ENCODE data around the gene PAX6. TPM values are rescaled to one million over a fixed set of nuclear protein-coding genes. Genes with fewer than 3 reads are reported as not detected.

The PAX6 gene
- total RNA-seq, 4 donors from 2014 or later = 0.40 to 0.79 (median 0.55) TPM; not detected in 1

DNA sequence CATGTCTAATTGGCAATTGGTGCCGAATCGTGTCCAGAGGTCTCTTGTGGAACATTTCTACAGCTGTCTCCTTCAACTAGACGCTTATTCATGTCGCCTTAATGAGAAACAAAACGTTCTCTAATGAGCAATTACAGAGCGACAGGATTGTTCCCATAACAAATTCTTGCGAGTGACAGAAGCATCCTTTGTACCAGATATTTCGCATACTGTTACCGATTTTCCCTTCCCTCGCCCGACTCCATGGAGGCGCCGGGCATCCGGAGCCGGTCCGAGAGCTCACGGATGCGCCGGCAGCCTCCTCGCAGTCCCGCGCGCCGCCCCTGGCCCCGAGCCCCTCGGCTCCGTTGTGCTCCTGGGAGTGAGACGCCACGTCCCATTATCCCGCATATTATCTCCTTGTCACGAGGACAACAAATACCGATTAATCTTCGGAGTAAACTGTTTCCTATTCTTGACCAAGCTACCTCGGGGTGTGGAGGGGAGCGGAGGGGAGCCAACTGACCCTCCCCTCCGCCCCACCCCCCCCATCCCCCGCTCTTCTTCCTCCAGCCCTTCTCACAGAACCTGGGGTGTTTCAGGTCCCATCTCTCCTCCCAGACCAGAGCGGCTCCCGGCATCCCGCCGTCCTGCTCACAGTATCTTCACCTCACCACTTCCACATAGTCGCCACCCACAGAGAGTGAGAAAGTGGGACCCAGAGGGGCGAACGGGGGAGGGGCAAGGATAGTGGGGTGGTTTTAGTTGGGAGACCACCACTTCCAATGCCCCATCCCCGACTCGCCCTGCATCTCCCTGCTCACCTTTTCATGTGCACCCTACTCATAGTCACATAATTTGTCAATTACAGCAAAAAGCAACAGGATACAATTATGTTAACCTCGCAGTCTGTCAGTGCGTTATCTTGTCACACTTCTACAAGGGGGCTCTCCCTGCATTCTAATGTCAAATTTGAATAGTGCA lies 11.4 kb downstream of the PAX6 start:
- WGBS, 2 donors (ENCODE audit: low coverage in 1 of 2) = 20 to 28% methylated on average over 6 to 47 of the region's 48 CpGs

GRCh38 chr11:31798554-31799434 lies 12.3 kb downstream of the PAX6 start:
- no peak overlapping the region for H3K27ac ChIP-seq
- WGBS, 2 donors (ENCODE audit: low coverage in 1 of 2) = 19% methylated on average over 57 of the region's 60 CpGs; no CpG with 5 or more reads in 1 of the 2 donors
- peaks cover 0 to 22% (median 8%) of the 10 kb centered on the region in 4 donors for H3K4me1 ChIP-seq
- in situ Hi-C loops (cut with MboI; ENCODE audit: low pct_ligation_motif_present in 1 of 4, low pct_unique_long_range_greater_than_20kb in 1 of 4, low sequenced_read_pairs in 3 of 4) (no loop called here), intact Hi-C loops (cut with DNase I; ENCODE audit: low total_unique reads) (no loop called here)
- DNase-seq = no peak
- peak overlapping the region in 1 of 4 donors; percentile 3 for H3K4me3 ChIP-seq
- no peaks in the 10 kb centered on the region for H3K9me3 ChIP-seq
- H3K36me3 ChIP-seq = no peaks in the 10 kb centered on the region
- TF ChIP-seq POLR2AphosphoS5 (IDR thresholded peaks at IDR 0.05) = no peak
- TF ChIP-seq, protein P1, sequence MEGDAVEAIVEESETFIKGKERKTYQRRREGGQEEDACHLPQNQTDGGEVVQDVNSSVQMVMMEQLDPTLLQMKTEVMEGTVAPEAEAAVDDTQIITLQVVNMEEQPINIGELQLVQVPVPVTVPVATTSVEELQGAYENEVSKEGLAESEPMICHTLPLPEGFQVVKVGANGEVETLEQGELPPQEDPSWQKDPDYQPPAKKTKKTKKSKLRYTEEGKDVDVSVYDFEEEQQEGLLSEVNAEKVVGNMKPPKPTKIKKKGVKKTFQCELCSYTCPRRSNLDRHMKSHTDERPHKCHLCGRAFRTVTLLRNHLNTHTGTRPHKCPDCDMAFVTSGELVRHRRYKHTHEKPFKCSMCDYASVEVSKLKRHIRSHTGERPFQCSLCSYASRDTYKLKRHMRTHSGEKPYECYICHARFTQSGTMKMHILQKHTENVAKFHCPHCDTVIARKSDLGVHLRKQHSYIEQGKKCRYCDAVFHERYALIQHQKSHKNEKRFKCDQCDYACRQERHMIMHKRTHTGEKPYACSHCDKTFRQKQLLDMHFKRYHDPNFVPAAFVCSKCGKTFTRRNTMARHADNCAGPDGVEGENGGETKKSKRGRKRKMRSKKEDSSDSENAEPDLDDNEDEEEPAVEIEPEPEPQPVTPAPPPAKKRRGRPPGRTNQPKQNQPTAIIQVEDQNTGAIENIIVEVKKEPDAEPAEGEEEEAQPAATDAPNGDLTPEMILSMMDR (IDR thresholded peaks at IDR 0.05) = no peak
- no peak for TF ChIP-seq EP300 (IDR thresholded peaks at IDR 0.05; ENCODE audit: low read depth)
- TF ChIP-seq POLR2A (IDR thresholded peaks at IDR 0.05) = no peak
- peaks cover 91% of the 10 kb centered on the region for H3K27me3 ChIP-seq

More for the DNA sequence above, 11.4 kb downstream of the PAX6 start:
- DNase-seq = no peak
- Histone ChIP-seq H3K4me1 (peaks cover 0 to 30% (median 16%) of the 10 kb centered on the region in 4 donors), H3K4me3 (no peak overlapping the region), H3K36me3 (no peaks in the 10 kb centered on the region), H3K9me3 (no peaks in the 10 kb centered on the region), H3K27ac (no peak overlapping the region), H3K27me3 (peaks cover 98% of the 10 kb centered on the region)
- in situ Hi-C loops (cut with MboI; ENCODE audit: low pct_ligation_motif_present in 1 of 4, low pct_unique_long_range_greater_than_20kb in 1 of 4, low sequenced_read_pairs in 3 of 4) (no loop called here), intact Hi-C loops (cut with DNase I; ENCODE audit: low total_unique reads) (no loop called here)
- TF ChIP-seq EP300 (IDR thresholded peaks at IDR 0.05; ENCODE audit: low read depth) = no peak

DNA sequence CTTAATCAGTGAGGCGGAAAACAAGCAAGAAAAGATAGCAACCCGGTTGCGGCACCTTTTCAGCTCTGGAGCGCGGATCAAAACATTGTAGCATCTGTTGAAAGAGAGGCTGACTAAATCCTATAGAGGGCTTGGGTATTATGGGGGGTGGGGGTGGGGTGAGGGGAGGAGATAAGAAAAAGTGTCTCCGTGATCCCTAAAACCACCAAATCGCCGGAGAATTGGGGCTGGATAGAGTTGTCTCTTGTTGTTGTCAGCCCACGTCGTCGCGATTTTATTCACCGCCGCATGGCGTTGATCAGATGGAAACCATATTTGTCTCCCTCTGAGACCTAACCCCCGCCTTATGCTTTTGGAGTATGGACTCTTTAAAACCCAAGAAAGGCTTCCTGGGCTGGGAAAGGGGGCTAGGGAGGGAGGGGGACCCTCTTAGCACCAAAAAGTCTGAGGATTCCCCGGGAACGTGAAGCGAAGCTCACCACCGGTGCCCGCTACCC lies 13.0 kb downstream of the PAX6 start:
- TF ChIP-seq, protein P1 (IDR thresholded peaks at IDR 0.05) = no peak
- TF ChIP-seq POLR2A (IDR thresholded peaks at IDR 0.05) (no peak), EP300 (IDR thresholded peaks at IDR 0.05; ENCODE audit: low read depth) (no peak), POLR2AphosphoS5 (IDR thresholded peaks at IDR 0.05) (no peak)
- in situ Hi-C loops (cut with MboI; ENCODE audit: low pct_ligation_motif_present in 1 of 4, low pct_unique_long_range_greater_than_20kb in 1 of 4, low sequenced_read_pairs in 3 of 4) (no loop called here), intact Hi-C loops (cut with DNase I; ENCODE audit: low total_unique reads) (no loop called here)
- Histone ChIP-seq H3K4me3 (no peak overlapping the region), H3K4me1 (peaks cover 0 to 22% (median 8%) of the 10 kb centered on the region in 4 donors), H3K27ac (no peak overlapping the region), H3K9me3 (no peaks in the 10 kb centered on the region), H3K27me3 (peaks cover 84% of the 10 kb centered on the region), H3K36me3 (no peaks in the 10 kb centered on the region)
- WGBS, 2 donors (ENCODE audit: low coverage in 1 of 2) = 16 to 18% methylated on average over 16 to 20 of the region's 21 CpGs
- no peak for DNase-seq

GRCh38 chr11:31797190-31798056 lies 13.7 kb downstream of the PAX6 start:
- Histone ChIP-seq H3K27ac (no peak overlapping the region), H3K4me3 (no peak overlapping the region), H3K36me3 (no peaks in the 10 kb centered on the region), H3K4me1 (peaks cover 0 to 22% (median 8%) of the 10 kb centered on the region in 4 donors), H3K9me3 (no peaks in the 10 kb centered on the region), H3K27me3 (peaks cover 78% of the 10 kb centered on the region)
- TF ChIP-seq EP300 (IDR thresholded peaks at IDR 0.05; ENCODE audit: low read depth) = no peak
- TF ChIP-seq POLR2A (IDR thresholded peaks at IDR 0.05) = no peak
- TF ChIP-seq, protein P1 (IDR thresholded peaks at IDR 0.05) = no peak
- no peak for TF ChIP-seq POLR2AphosphoS5 (IDR thresholded peaks at IDR 0.05)
- WGBS, 2 donors (ENCODE audit: low coverage in 1 of 2) = 24 to 32% methylated on average over 6 to 31 of the region's 31 CpGs
- intact Hi-C loops (cut with DNase I; ENCODE audit: low total_unique reads) = no loop called here
- in situ Hi-C loops (cut with MboI; ENCODE audit: low pct_ligation_motif_present in 1 of 4, low pct_unique_long_range_greater_than_20kb in 1 of 4, low sequenced_read_pairs in 3 of 4) = no loop called here
- DNase-seq = no peak

Data from transverse colon (tissue), 4 donors.